Measurements from ENCODE around the gene ADAM30.
"Not testable (repeated sequence)": the region's sequence is repeated elsewhere in the genome, so short reads cannot be mapped to it uniquely, and the experiment has no call there.

The ADAM30 gene

DNA sequence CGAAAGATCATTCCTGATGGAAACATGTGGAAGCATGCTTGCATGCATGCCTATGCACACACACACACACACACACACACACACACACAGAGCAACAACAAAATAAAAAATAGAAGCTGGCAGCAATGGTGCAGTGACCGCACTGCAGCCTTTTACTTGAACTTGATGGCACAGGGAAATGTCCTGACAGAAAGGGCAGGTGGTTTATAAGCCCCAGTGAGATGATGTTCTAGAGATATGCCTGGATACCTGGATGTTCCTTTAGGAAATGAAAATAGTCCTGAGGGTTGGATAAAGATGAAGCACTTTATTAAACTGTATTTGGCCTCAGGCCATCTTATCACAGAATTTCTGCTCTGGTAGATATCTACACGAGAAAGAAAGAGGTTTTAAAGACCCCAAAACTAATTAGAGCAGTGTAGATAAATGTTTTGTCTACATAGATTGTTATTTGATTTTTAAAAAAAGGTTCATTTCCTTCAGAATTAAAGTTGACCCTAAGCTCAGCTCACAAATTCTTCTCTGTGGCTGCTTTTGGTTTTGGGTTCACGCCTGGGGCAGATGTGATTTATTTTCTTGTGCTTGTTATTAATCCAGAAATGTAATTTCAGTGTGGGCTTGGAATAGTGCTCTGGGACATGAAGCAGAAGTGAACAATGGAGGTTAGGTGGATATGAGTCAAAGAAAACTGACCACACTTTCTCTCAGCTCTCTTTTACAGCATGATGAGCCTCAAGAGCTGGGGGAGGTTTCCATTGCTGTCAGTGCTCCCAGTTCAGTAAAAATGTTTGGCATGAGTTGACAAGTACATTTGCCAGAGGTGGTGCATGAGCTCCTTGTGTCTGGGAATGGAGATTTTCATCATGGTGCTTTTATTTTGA is 22.9 kb downstream of the ADAM30 start:
- DNase-seq = peak in 1 of 2 donors; percentile 29

DNA sequence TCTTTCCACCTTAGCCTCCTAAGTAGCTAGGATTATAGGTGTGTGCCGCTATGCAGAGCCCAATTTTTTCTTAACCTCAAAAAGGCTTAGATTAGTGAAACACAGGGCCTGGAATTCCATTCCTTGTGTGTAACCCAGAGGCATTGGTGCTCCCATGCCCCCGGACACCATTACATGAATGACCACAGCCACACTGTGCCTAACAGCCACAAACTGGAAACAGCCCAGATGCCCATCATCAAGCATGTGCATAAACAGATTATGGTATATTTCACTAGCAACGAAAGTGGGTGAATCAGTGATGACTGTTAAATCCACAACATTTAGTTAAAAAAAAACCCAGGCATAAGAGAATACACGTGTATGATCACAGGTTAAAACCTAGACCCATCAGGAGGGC is 24.4 kb downstream of the ADAM30 start:
- DNase-seq = no peak

DNA sequence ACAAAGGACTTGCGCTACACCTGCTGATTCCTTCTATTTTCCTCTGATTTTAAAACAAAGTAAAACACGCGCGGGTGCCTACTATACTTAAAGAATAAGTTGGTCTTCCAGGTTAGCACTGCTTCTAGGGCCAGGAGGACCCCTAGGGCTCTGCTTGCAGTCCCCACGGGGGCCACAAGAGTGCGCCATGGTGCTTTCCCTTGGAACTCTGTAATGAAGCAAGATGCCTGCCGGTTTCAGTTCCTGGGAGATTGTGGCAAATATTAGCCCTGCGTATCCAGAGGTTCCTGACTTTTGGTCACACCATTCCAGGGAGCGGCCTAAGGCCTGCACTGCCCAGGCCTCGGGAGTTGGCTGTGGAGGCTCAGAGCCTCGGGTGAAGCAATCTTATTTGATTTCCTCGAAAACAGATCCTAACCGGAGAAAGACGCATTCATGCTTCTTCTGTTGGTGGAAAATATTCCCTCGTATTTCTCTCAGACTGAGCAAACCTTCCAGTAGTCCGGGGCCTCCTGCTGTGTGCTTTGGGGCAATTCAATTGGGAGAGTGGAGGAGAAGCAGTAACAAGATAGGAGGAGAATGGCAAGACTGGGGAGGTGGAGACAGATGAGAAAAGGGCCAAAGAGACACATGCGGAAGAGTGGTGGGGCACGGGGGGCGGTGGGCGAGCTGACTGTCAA is 25.3 kb downstream of the ADAM30 start:
- DNase-seq = peak; percentile 86

DNA sequence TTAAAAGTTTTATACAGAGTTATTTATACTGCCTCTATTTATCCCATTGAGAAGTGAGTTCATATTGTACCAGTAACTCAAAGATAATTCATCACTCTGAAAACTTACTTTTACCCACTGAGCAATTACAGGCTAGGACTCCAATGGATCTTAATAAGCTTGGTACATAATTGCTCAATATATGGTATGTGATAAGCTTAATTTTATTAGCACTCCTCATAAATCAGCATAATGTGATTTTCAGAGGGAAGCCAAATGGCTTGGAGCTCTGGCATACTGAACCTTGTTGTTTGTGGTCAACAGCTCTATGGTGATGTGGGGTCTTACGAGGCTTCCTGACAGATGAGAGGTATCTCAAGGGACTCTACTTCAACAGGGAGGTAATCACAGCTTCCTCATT is 26.3 kb downstream of the ADAM30 start:
- no peak for DNase-seq

DNA sequence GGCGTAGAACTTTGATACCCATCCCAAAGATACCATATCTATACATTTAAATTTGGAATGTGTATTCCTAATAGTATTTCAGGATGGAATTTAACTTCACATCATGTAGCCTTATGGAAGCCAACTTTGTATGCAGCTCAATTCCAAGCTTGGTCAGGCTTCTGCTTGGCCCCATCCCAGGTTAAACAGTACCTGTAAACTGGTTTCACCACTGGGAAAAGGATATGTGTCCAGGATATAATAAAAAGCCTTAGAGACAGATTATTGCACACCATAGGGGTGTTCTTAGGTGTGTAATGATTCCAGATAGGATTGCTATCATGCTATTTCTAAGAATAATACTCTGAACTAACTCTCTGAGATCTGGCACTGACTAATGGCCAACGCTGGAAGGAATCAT is 28.1 kb downstream of the ADAM30 start:
- no peak for DNase-seq

DNA sequence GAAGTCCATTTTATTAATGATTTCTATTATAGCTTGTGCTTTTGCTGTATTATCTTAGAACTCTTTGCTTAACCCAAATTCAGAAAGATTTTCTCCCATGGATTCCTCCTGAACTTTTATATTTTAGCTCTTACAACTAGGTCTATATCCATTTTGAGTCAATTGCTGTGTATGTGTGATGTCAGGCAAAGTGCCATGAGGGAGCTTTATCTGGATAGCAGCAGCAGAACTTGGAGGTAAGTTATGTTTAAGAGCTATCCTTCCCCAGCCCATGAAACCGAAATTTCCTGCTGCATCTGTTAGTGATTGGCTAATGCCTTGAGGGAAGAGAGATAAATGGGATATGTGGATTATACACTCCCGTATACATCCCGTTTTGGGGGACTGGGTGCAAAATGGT is 29.9 kb downstream of the ADAM30 start:
- no peak for DNase-seq

DNA sequence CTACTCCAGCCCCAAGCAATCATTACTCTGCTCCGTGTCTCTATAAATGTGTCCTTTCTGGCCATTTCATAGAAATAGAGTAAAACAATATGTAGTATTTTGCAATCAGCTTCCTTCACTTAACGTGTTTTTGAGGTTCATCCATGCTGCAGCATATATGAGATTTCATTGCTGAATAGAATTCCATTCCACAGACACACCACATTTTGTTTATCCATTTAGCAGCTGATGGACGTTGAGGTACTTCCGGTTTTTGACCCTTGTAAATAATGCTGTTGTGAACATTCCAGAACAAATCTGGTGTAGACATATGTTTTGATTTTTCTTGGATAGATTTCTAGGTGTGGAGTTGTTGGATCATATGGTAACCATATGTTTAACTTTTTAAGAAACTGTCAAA is 30.7 kb downstream of the ADAM30 start:
- DNase-seq = no peak

DNA sequence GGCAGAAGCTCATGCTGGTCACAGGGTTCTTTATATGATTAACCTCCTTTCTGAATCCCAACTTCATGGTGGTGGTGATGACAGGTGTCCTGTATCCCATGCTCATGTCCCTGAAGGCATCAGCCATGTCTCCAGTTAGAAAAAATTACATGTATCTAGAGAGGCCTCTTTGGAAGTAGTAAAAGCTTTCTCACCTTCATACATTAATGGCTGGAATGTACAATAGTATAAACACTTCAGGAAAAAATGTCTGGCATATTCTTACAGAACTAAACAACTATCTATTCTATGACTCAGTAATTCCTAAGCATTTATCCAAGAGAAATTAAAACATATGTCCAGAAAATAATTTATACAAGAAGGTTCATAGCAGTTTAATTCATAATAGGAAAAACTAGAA is 34.0 kb downstream of the ADAM30 start:
- no peak for DNase-seq

DNA sequence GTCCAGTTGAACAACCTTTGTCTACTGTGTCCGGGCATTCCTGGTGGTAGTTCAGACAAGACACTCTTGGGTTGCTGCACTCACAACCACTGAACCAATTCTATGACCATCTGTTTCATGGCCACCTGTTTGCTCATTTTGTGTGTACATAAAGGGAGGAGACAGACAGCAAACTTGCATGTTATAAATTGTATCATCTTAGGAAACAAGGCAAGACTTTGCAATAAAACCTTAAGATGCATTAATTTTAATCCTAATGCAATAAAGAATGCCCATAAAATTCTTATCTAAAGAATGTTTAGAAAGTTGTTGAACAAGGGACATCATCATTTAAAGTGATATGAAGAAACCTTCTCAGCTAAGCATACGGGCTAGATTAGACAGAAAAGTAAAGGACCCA is 34.8 kb downstream of the ADAM30 start:
- no peak for DNase-seq

DNA sequence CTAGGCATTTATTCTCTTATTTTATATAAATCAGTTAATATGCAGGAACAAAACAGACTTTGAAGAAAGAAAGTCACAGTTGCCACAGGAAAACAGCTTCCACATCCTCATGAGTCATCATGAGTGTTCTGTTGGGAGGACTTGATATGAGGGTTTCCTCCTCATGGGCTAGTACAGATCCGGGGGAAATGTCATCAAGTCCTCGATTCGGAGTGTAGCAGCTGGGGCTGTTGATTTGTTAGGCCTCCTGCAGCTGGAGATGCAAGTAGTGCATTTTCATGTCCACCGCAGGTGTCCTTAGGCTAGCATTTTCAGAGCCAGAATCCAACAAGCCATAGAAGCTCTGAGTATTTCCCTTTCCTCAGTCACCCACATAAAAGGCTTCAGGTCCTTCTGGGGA is 36.7 kb downstream of the ADAM30 start:
- DNase-seq = peak; percentile 50 to 55

DNA sequence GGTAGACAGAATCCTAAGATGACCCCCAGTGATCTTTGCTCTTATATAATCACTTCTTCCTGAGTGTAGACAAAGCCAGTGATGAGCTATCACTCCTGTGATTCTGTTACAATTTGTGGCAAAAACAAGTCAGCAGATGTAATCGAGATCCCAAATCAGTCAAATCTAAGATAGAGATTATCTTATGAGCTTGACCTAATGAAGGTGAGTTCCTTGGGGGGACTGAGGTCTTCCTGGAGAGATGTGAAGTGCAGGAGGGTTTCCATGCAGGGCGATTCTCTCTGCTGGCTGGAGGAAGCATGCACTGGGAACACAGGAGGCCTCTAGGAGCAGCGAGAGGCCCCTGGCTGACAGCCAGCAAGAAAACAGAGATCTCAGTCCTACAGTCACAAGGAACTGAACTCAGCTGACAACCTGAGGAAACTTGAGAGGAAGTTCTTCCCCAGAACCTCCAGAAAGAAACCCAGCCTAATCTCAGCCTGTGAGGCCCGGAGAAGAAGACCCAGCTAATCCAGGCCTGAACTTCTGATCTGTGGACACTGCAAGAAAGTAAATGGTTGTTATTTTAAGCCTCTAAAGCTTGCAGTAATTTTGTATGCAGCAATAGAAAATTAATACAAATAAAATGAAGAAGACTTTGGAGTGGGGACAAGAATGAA is 37.6 kb downstream of the ADAM30 start:
- DNase-seq = peak; percentile 39 to 45

DNA sequence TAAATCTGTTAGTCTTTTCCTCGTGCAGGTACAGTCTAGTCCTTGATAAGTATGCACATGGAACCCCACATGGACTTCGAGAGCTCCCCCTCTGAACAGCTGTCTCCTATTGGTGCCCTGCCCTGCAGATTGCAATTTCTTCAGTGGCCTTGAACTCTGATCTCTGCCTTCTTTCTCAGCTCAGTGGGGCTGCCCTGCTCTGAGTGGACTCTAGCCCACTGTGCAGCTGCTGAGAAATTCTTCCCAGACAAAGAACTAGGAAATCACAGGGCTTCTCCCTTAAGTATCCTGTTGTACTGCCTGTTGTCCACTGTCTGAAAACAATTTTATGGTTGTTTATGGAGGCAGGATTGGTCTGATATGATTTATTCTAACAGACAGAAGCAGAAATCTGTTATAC is 38.2 kb downstream of the ADAM30 start:
- no peak for DNase-seq

DNA sequence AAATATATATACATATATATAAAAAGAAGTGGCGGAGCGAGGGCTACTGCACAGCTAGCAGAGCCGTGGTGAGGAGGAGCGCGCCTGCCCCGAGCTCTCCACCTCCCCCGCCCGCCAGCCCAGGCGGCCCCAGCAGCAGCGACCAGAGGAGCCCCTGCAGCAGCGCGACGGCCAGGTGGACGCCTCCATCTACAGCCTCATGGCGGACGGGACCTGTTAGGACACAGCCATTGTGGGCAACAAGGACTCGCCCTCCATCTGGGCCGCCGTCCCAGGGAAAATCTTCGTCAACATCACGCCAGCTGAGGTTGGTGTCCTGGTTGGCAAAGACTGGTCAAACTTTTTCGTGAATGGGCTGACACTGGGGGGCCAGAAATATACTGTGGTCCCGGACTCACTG is 43.2 kb downstream of the ADAM30 start:
- no peak for DNase-seq

DNA sequence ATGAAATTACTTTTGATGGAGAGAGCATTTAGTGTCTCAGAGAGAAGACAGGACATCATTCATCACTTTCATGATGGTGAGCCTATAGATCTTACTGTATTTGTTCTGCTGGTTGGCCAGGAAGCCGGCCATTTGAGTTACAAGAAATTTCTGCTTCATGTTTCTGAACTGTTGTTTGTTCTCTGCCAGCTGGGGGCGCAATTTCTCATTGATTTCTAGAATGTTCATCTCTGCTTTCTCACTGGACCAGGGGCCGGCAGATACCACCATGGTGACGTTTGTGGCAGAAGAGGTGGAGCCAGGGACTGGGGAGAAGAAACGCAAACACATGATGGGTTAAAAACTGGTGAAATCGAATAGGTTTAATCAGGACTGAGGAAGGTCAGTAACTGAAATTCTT is 52.1 kb downstream of the ADAM30 start:
- not testable (repeated sequence) for DNase-seq

All from inflammatory macrophage (primary cell).